Measurements from ENCODE around the gene GORASP1. TPM values are rescaled to one million over a fixed set of nuclear protein-coding genes. Genes with fewer than 3 reads are reported as not detected.

The GORASP1 gene
- total RNA-seq (10 to 100 TPM; 31.9 to 41.2 TPM), polyA plus RNA-seq (10 to 100 TPM; 10.2 to 13.8 (median 10.7) TPM), total RNA-seq (27.8 to 32.0 (median 30.5) reads per million in 6 experiments)

GRCh38 chr3:39107388-39108199 lies at the start of gene GORASP1, which contains the start of gene TTC21A:
TSS of gene GORASP1 (minus strand) at chr3:39107627. CDS start at chr3:39107541, 86 bp downstream.
TSS of gene TTC21A (plus strand) at chr3:39107680. CDS start at chr3:39107838, 158 bp downstream.
- peak; percentile 37 to 74 (median 56) for DNase-seq
- Mint-ChIP-seq H3K4me1 (peaks cover 45 to 57% (median 54%) of the 10 kb centered on the region in 4 donors), H3K27ac (peak within 1 kb of the TSS; percentile 80 to 95 (median 92)), H3K9me3 (no peaks in the 10 kb centered on the region), H3K27me3 (no peaks in the 10 kb centered on the region), H3K4me3 (peak within 1 kb of the TSS; percentile 87 to 97 (median 92)), H3K36me3 (no peaks in the 10 kb centered on the region)
- peak; percentile 60 to 77 for ATAC-seq
- POLR2A ChIA-PET = interaction anchor here (0.9 to 1.6 kb wide), 8 partner anchors 11 to 299 kb away, joined by 3 to 6 read pairs (median 4); partner anchors contain the start of gene RPSA

GRCh38 chr3:39156421-39156820 lies 49.0 kb upstream of the GORASP1 start:
- peaks cover 15 to 36% (median 28%) of the 10 kb centered on the region in 4 donors for H3K4me1 Mint-ChIP-seq
- H3K27ac Mint-ChIP-seq = peak overlapping the region in 7 of 10 donors; percentile 1 to 93 (median 76)
- no peak overlapping the region for H3K4me3 Mint-ChIP-seq
- no peak for ATAC-seq
- no peaks in the 10 kb centered on the region for H3K36me3 Mint-ChIP-seq
- no peaks in the 10 kb centered on the region for H3K9me3 Mint-ChIP-seq
- no peak for DNase-seq
- POLR2A ChIA-PET = no interaction called here
- H3K27me3 Mint-ChIP-seq = no peaks in the 10 kb centered on the region

- Mint-ChIP-seq H3K4me3 (peak overlapping the region; percentile 67 to 88 (median 80)), H3K4me1 (peaks cover 31 to 56% (median 48%) of the 10 kb centered on the region in 4 donors), H3K36me3 (no peaks in the 10 kb centered on the region), H3K27ac (peak overlapping the region; percentile 76 to 98 (median 92)), H3K9me3 (no peaks in the 10 kb centered on the region), H3K27me3 (no peaks in the 10 kb centered on the region)
- POLR2A ChIA-PET = interaction anchor here (1.3 kb wide), 1 partner anchor 23 kb away, joined by 6 read pairs; no protein-coding TSS in a partner anchor
- no peak for ATAC-seq
- no peak for DNase-seq
Measured at GRCh38 chr3:39154280-39155021, 47.0 kb upstream of the GORASP1 start.

GRCh38 chr3:39153977-39154279 lies 46.5 kb upstream of the GORASP1 start:
- peaks cover 36 to 61% (median 53%) of the 10 kb centered on the region in 4 donors for H3K4me1 Mint-ChIP-seq
- no peaks in the 10 kb centered on the region for H3K9me3 Mint-ChIP-seq
- H3K36me3 Mint-ChIP-seq = no peaks in the 10 kb centered on the region
- POLR2A ChIA-PET = no interaction called here
- H3K27ac Mint-ChIP-seq = peak overlapping the region; percentile 76 to 98 (median 91)
- H3K4me3 Mint-ChIP-seq = peak overlapping the region; percentile 67 to 88 (median 80)
- no peaks in the 10 kb centered on the region for H3K27me3 Mint-ChIP-seq
- ATAC-seq (no peak), DNase-seq (no peak)

- DNase-seq (peak in 2 of 10 donors; percentile 27 to 37), ATAC-seq (no peak)
- H3K4me1 Mint-ChIP-seq = peaks cover 59 to 86% (median 80%) of the 10 kb centered on the region in 4 donors
- no peaks in the 10 kb centered on the region for H3K27me3 Mint-ChIP-seq
- H3K9me3 Mint-ChIP-seq = no peaks in the 10 kb centered on the region
- H3K4me3 Mint-ChIP-seq = peak overlapping the region; percentile 87 to 99 (median 96)
- POLR2A ChIA-PET = interaction anchor here (0.6 to 1.8 kb wide), 5 partner anchors 23 to 256 kb away, joined by 3 to 5 read pairs (median 3); partner anchors contain the start of genes RPSA and TTC21A
- peak overlapping the region; percentile 95 to 100 (median 99) for H3K27ac Mint-ChIP-seq
- peaks cover 0 to 12% (median 0%) of the 10 kb centered on the region in 3 donors for H3K36me3 Mint-ChIP-seq
Measured at GRCh38 chr3:39150803-39151631, 43.6 kb upstream of the GORASP1 start.

GRCh38 chr3:39150148-39150802 lies 42.8 kb upstream of the GORASP1 start:
- POLR2A ChIA-PET = interaction anchor here (1.2 to 1.8 kb wide), 4 partner anchors 22 to 99 kb away, joined by 3 to 5 read pairs (median 4); partner anchors contain the start of gene TTC21A

GRCh38 chr3:39149498-39150147 lies 42.2 kb upstream of the GORASP1 start:
- peaks cover 0 to 26% (median under 1%) of the 10 kb centered on the region in 3 donors for H3K36me3 Mint-ChIP-seq

More at GRCh38 chr3:39150148-39150802, 42.8 kb upstream of the GORASP1 start:
- no peak for DNase-seq
- Mint-ChIP-seq H3K4me3 (peak overlapping the region; percentile 87 to 99 (median 96)), H3K27ac (peak overlapping the region; percentile 95 to 100 (median 99)), H3K9me3 (no peaks in the 10 kb centered on the region), H3K4me1 (peaks cover 59 to 82% (median 78%) of the 10 kb centered on the region in 4 donors), H3K27me3 (no peaks in the 10 kb centered on the region), H3K36me3 (peaks cover 0 to 20% (median 0%) of the 10 kb centered on the region in 3 donors)
- no peak for ATAC-seq

GRCh38 chr3:39149059-39149455 lies 41.6 kb upstream of the GORASP1 start:
- Mint-ChIP-seq H3K4me1 (peaks cover 57 to 78% (median 76%) of the 10 kb centered on the region in 4 donors), H3K27ac (peak overlapping the region; percentile 95 to 100 (median 99)), H3K9me3 (no peaks in the 10 kb centered on the region), H3K4me3 (peak overlapping the region; percentile 75 to 99 (median 96)), H3K27me3 (no peaks in the 10 kb centered on the region), H3K36me3 (peaks cover 0 to 32% (median 6%) of the 10 kb centered on the region in 3 donors)
- DNase-seq (no peak), ATAC-seq (no peak)
- POLR2A ChIA-PET = interaction anchor here (0.5 to 0.9 kb wide), 2 partner anchors 23 to 170 kb away, joined by 4 to 5 read pairs; no protein-coding TSS in a partner anchor

More at GRCh38 chr3:39149498-39150147, 42.2 kb upstream of the GORASP1 start:
- DNase-seq (no peak), ATAC-seq (no peak)
- H3K27ac Mint-ChIP-seq = peak overlapping the region; percentile 95 to 100 (median 99)
- H3K27me3 Mint-ChIP-seq = no peaks in the 10 kb centered on the region
- H3K4me1 Mint-ChIP-seq = peaks cover 59 to 80% (median 78%) of the 10 kb centered on the region in 4 donors
- no peaks in the 10 kb centered on the region for H3K9me3 Mint-ChIP-seq
- POLR2A ChIA-PET = interaction anchor here (0.5 to 1.8 kb wide), 5 partner anchors 22 to 169 kb away, joined by 3 to 5 read pairs (median 4); no protein-coding TSS in a partner anchor
- peak overlapping the region in 9 of 10 donors; percentile 88 to 99 (median 97) for H3K4me3 Mint-ChIP-seq

GRCh38 chr3:39148435-39149058 lies 41.1 kb upstream of the GORASP1 start:
- peak overlapping the region; percentile 95 to 100 (median 99) for H3K27ac Mint-ChIP-seq
- peaks cover 0 to 37% (median 7%) of the 10 kb centered on the region in 3 donors for H3K36me3 Mint-ChIP-seq
- peaks cover 57 to 78% (median 75%) of the 10 kb centered on the region in 4 donors for H3K4me1 Mint-ChIP-seq
- H3K9me3 Mint-ChIP-seq = no peaks in the 10 kb centered on the region
- peak overlapping the region; percentile 75 to 99 (median 96) for H3K4me3 Mint-ChIP-seq
- ATAC-seq (no peak), DNase-seq (no peak)
- POLR2A ChIA-PET = interaction anchor here (1.6 kb wide), 1 partner anchor 41 kb away, joined by 6 read pairs; the partner anchor contains the start of genes GORASP1 and TTC21A
- H3K27me3 Mint-ChIP-seq = no peaks in the 10 kb centered on the region

Data from naive thymus-derived CD8-positive, alpha-beta T cell (primary cell).